Head of caudate nucleus (tissue), 42 donors: ENCODE results near the gene ADGRD2.

Experiments
- DNase-seq, 42 donors: peaks; one replicate each; pipeline versions ENCODE4 v3.0.0 to v3.0.0-alpha.2; 2020 to 2021; ENCODE audit warnings: mixed read lengths in 7 of 42
- intact Hi-C: fragments of 100-400 bp; cut with DNase I; formaldehyde crosslinking; loops from one replicate; pipeline ENCODE4 v1.15.0; 2022

ADGRD2 gene

DNA sequence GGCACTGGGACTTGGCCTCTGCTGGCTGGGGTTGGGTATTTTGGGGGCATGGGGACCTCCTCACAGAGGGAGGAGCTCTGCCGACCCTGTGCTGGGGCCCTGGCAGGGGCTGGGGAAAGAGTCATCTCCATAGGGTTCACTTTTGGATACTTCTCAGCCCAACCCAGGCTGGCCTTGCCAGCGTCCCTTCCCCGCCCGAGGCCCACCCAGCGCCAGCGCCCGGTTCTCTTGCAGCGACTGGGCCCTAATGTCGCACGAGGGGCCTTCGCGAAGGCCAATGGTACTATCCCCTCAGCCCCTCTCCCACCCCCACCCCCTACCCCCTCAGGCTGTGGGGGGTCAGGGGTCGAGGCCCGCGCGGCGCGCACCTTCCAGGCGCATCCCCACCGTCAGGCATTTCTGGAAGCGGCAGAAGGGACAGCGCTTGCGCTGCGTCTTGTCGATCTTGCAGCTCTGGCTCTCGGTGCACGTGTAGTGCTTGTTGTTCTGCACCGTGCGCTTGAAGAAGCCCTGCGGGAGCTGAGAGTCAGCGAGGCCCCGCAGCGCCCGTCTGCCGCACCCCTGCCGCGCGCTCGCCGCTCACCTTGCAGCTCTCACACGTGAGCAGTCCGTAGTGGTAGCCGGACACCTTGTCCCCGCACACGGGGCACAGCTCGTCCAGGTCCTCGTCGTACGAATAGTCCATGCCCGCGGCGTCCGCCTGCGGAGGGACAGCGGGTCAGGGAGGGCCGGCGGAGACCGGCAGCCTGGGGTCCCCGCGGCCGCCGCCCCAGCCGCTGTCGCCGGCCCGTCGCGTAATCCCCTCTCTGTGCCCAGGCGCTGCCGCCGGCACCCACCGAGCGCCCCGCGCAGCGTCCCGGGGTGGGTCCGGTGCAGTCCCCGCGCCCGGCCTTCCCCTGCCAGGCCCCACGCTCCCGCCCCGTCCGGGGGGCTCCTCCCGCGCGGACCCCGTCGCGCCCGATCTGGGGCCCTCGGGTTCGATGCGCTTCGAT is 52.8 kb downstream of the ADGRD2 start:
- intact Hi-C loops = no loop called here
- no peak for DNase-seq

DNA sequence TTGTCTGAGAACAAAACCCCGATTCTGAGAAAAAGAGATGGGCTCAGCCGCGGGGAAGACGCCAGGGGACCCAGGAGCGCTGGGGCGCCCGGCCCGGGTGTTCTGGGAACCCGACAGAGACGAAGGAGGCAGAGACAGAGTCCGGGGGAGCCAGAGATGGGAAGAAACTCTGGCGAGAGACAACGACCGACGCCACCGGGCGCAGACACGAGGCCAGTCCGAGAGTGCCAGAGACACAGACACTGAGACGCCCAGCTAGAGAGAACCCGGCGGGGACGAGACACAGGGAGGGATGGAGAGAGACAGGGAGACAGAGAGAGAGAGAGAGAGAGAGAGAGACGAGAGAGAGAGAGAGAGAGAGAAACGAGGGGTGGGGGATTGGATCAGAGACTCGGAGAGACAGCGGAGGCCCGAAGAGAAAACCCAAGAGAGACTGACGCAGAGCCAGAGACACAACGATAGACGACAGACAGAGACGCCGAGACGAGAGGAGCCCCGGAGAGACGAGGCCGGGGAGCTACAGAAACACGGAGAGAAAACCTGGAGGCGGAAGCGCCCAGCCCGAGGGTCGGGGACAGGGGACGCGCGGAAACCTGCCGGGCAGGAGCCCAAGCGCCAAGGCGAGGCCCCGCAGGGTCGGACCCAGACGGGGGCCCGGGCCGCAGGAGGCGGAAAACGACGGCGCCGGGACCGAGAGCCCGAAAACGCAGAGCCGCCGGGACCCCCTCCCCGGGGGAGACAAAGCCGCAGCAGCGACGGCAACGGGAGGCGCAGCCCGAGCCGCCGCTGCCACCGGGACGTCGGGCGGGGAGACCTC is 53.7 kb downstream of the ADGRD2 start:
- intact Hi-C loops = no loop called here
- DNase-seq = no peak

GRCh38 chr9:124504530-124505005 is 54.3 kb downstream of the ADGRD2 start:
- DNase-seq = no peak
- intact Hi-C loops = no loop called here

- no peak for DNase-seq
- intact Hi-C loops = no loop called here
These were observed 55.0 kb downstream of the ADGRD2 start for GRCh38 chr9:124505006-124505900.

GRCh38 chr9:124505901-124506346 is 55.7 kb downstream of the ADGRD2 start:
- no peak for DNase-seq
- intact Hi-C loops = no loop called here

DNA sequence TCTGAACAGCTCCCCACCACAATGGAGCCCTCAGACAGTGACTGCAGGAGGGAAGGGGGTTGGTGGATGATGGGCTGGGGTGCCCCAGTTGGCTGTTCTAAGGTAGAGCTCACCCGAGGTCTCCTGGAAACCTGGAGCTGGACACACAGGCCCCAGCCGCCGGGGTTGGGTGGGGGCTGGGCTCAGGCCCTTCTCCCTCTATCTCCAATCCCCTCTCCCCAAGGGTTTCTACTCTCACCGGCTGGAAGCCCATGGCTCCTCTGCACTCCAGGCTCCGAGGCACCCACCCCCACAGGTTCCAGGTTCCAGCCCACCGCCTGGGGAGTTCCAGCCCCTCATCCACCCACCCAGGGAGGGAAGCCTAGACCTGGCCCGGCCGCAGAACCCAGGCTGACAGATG is 56.2 kb downstream of the ADGRD2 start:
- intact Hi-C loops = no loop called here
- no peak for DNase-seq

- intact Hi-C loops = no loop called here
- no peak for DNase-seq
These were observed 57.0 kb downstream of the ADGRD2 start, which contains the start of gene NR5A1 for GRCh38 chr9:124506931-124507879. TSS of gene NR5A1 (minus strand) at chr9:124507399. CDS start at chr9:124503395, 4,004 bp downstream.

GRCh38 chr9:124507880-124508423 is 57.7 kb downstream of the ADGRD2 start:
- DNase-seq = no peak
- intact Hi-C loops = no loop called here

- no peak for DNase-seq
These were observed 60.6 kb downstream of the ADGRD2 start for GRCh38 chr9:124510650-124511425.

GRCh38 chr9:124511426-124511840 is 61.2 kb downstream of the ADGRD2 start:
- DNase-seq = no peak

More at GRCh38 chr9:124510650-124511425, 60.6 kb downstream of the ADGRD2 start:
- intact Hi-C loops = no loop called here

DNA sequence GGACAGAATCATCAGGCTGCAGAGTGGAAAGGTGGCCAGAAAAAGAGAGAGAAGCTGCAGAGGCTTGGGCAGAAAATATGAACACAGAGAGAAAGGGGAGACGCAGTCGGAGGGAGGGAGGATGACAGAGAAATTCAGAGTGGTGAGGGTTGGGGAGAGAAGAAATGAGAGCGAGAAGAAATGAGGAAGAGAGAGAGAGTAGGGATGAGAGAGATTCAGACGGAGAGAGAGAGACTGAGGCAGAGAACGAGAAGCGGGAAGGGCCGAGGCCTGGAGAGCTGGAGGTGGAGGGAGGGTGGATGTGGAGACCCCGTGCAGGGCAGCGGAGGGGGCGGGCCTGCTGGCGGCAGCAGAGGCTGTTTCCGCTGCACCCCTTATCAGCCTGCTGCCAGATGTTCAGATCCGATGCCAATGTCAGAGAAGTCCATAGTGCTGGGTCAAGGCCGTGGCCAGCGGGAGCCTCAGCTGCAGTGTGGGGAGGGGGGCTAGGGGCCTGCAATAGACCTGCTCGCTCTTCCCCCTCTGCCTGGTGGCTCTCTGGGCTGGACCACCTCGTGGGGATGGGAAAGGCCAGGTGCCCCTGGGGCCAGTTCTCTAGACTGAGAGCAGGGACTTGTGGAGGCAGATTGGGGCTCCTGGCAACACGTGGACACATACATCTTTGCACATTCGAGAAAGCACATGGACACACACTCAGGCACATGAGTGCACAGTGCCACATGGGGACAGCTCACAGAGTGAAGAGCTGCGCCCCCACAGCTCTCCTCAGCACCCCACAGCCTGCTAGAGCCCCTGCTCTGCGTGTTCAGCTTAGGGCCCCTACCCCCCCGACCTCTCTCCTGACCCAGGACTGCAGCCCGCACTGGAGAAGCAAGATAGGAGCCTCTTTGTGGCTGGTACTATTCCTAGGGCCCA is 61.9 kb downstream of the ADGRD2 start:
- intact Hi-C loops = no loop called here
- DNase-seq = no peak

More at GRCh38 chr9:124511426-124511840, 61.2 kb downstream of the ADGRD2 start:
- intact Hi-C loops = no loop called here

GRCh38 chr9:124512806-124513204 is 62.6 kb downstream of the ADGRD2 start:
- intact Hi-C loops = no loop called here
- no peak for DNase-seq

DNA sequence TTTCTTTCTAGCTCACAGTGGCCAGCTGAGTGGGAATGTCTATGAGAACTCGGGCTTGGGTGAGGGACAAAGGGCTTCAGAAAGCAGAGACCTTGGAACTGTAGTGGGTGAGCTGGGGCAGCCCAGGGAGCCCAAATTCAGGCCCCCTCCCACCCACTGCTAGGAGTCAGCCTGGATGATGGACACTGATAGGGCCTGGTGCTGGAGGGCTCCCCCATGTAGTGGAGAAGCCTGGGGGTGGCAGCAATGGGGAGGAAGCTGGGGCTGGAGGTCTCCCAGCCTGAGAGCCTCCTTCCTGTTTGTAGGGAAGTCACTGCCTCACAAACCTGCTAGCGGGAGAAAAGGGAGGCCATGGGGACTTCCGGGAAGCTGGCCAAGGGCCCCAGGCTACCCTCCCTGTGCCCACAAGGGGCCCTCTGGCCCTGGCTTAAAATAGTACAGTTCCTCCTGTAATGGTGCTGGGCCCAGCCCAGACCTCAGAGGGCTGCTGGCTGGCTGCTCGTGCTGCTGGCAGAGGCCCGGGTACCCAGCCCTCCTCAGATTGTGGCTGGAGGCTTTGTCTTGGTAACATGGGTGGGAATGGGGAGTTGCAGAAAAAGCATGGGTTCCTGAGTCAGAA is 63.2 kb downstream of the ADGRD2 start:
- intact Hi-C loops = no loop called here
- peak in 4 of 42 donors; percentile 4 to 23 (median 12) for DNase-seq

GRCh38 chr9:124514125-124514524 is 63.9 kb downstream of the ADGRD2 start:
- no peak for DNase-seq
- intact Hi-C loops = no loop called here

- no peak for DNase-seq
- intact Hi-C loops = no loop called here
These were observed 64.6 kb downstream of the ADGRD2 start for GRCh38 chr9:124514874-124515273.
